Panc1 (cell line): ENCODE data around the gene COPS8. TPM values are rescaled to one million over a fixed set of nuclear protein-coding genes. Genes with fewer than 3 reads are reported as not detected.

Source experiments
- ATAC-seq: fragments of 200-7000 bp; cut with Tn5 transposase; 2 replicates; pipeline ENCODE4 v1.9.1; 2020; ENCODE audit warnings: mild to moderate bottlenecking, moderate library complexity
- BruUV-seq: library from RNA; stranded (reverse); fragments of 400-500 nt; replicated peaks from 2 replicates; lab custom pipeline; 2021; lab: Mats Ljungman, UMichigan
- CTCF ChIA-PET: fragments of 300-600 bp; sonication (Branson Sonifier 250); formaldehyde crosslinking; loops from one replicate; lab custom pipeline; 2022; ENCODE audit warnings: antibody characterized with exemption; lab: Charles Lee
- POLR2A ChIA-PET: fragments of 300-600 bp; sonication (Branson Sonifier 250); formaldehyde crosslinking; loops from one replicate; lab custom pipeline; 2022; ENCODE audit warnings: antibody characterized with exemption; lab: Charles Lee
- DNase-seq: peaks from one replicate; pipeline ENCODE4 v3.0.0-alpha.2; 2010; ENCODE audit warnings: low read depth, low spot score
- H3K27ac ChIP-seq: 2 replicates; pipeline ENCODE4 v1.5.1; 2011; ENCODE audit warnings: mild to moderate bottlenecking, low read length, inconsistent platforms
- H3K27me3 ChIP-seq: fragments of 200-500 bp; sonication (Bioruptor generic); 2 replicates; pipeline ENCODE4 v1.6.0; 2014; ENCODE audit warnings: low read length, inconsistent platforms; ENCODE audit not compliant: control insufficient read depth, insufficient read depth
- H3K36me3 ChIP-seq: fragments of 200-500 bp; sonication (Bioruptor generic); 2 replicates; pipeline ENCODE4 v1.5.1; 2014; ENCODE audit warnings: inconsistent platforms, mild to moderate bottlenecking, low read length, moderate library complexity; ENCODE audit not compliant: control insufficient read depth, insufficient read depth
- H3K4me1 ChIP-seq: 2 replicates; pipeline ENCODE4 v1.5.1; 2011; ENCODE audit warnings: inconsistent platforms, mild to moderate bottlenecking, low read length, moderate library complexity; ENCODE audit not compliant: control insufficient read depth, insufficient read depth
- H3K4me3 ChIP-seq, 2 experiments: 2 replicates each; pipeline ENCODE4 v1.5.1; 2011 to 2012; ENCODE audit warnings: low read depth in 2 of 2, low read length in 2 of 2, mild to moderate bottlenecking in 2 of 2, inconsistent platforms in 1 of 2, moderate library complexity in 1 of 2
- H3K9me3 ChIP-seq: fragments of 200-500 bp; sonication (Bioruptor generic); 2 replicates; pipeline ENCODE4 v1.5.1; 2014; ENCODE audit warnings: low read depth, mild to moderate bottlenecking, inconsistent platforms, low read length, moderate library complexity; ENCODE audit not compliant: control insufficient read depth, insufficient read depth
- CTCF ChIP-seq: fragments of 450-650 bp; IDR thresholded peaks from 2 replicates; pipeline ENCODE4 v1.5.1; 2017; ENCODE audit warnings: mild to moderate bottlenecking
- POLR2AphosphoS5 ChIP-seq: IDR thresholded peaks from 2 replicates; pipeline ENCODE4 v1.6.1; 2012; ENCODE audit warnings: mild to moderate bottlenecking, low read depth, low read length, moderate library complexity
- SIN3A ChIP-seq: IDR thresholded peaks from 2 replicates; pipeline ENCODE4 v1.6.1; 2012; ENCODE audit warnings: low read depth, mild to moderate bottlenecking, low read length, moderate library complexity, borderline replicate concordance; ENCODE audit not compliant: insufficient read depth
- TCF7L2 ChIP-seq: IDR thresholded peaks from 2 replicates; pipeline ENCODE4 v1.6.1; 2011; ENCODE audit warnings: mild to moderate bottlenecking, low read depth, low read length, inconsistent platforms
- in situ Hi-C: cut with HindIII; loops from 2 replicates; pipeline ENCODE4 v1.10.0; 2016; ENCODE audit warnings: low sequenced_read_pairs, low pct_unique_long_range_greater_than_20kb
- intact Hi-C: fragments of 100-400 bp; cut with micrococcal nuclease; formaldehyde crosslinking; loops from one replicate; pipeline ENCODE4 v1.10.0; 2022; ENCODE audit not compliant: unreplicated experiment
- total RNA-seq: library from RNA; stranded (reverse); gene quantifications from one replicate; pipeline ENCODE4 v1.2.1, GENCODE V29; 2021; ENCODE audit not compliant: unreplicated experiment
- TF ChIP-seq, protein P1 (sequence below), 2 experiments: IDR thresholded peaks; 2 replicates each; pipeline ENCODE4 v1.6.1; 2011 to 2012; ENCODE audit warnings: low read depth in 2 of 2, control low read depth in 1 of 2, low read length in 1 of 2, mild to moderate bottlenecking in 1 of 2, moderate library complexity in 1 of 2; ENCODE audit not compliant: insufficient read depth in 1 of 2

Gene COPS8
- total RNA-seq, 1 experiment from 2014 or later, result 57.9 TPM

GRCh38 chr2:237144516-237144915, 58.8 kb downstream of the COPS8 start:
- TF ChIP-seq POLR2AphosphoS5, result no peak
- TF ChIP-seq CTCF, result no peak
- TF ChIP-seq, protein P1, sequence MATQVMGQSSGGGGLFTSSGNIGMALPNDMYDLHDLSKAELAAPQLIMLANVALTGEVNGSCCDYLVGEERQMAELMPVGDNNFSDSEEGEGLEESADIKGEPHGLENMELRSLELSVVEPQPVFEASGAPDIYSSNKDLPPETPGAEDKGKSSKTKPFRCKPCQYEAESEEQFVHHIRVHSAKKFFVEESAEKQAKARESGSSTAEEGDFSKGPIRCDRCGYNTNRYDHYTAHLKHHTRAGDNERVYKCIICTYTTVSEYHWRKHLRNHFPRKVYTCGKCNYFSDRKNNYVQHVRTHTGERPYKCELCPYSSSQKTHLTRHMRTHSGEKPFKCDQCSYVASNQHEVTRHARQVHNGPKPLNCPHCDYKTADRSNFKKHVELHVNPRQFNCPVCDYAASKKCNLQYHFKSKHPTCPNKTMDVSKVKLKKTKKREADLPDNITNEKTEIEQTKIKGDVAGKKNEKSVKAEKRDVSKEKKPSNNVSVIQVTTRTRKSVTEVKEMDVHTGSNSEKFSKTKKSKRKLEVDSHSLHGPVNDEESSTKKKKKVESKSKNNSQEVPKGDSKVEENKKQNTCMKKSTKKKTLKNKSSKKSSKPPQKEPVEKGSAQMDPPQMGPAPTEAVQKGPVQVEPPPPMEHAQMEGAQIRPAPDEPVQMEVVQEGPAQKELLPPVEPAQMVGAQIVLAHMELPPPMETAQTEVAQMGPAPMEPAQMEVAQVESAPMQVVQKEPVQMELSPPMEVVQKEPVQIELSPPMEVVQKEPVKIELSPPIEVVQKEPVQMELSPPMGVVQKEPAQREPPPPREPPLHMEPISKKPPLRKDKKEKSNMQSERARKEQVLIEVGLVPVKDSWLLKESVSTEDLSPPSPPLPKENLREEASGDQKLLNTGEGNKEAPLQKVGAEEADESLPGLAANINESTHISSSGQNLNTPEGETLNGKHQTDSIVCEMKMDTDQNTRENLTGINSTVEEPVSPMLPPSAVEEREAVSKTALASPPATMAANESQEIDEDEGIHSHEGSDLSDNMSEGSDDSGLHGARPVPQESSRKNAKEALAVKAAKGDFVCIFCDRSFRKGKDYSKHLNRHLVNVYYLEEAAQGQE (IDR thresholded peaks at IDR 0.05; ENCODE audit: insufficient read depth in 1 of 2, low read depth in 2 of 2, low read length in 1 of 2), result no peak
- TF ChIP-seq TCF7L2, result no peak
- no peak for TF ChIP-seq SIN3A
- CTCF ChIA-PET, result no interaction called here
- H3K27ac ChIP-seq, result no peak overlapping the region
- no peaks in the 10 kb centered on the region for H3K36me3 ChIP-seq
- DNase-seq, result no peak
- no peak overlapping the region for H3K4me3 ChIP-seq
- no peaks in the 10 kb centered on the region for H3K27me3 ChIP-seq
- no TSS peak for BruUV-seq
- no peak for ATAC-seq
- POLR2A ChIA-PET, result no interaction called here
- H3K9me3 ChIP-seq, result peaks cover 32% of the 10 kb centered on the region; the same call in 1 of the 2 replicates
- in situ Hi-C loops, result no loop called here
- intact Hi-C loops, result no loop called here
- no peaks in the 10 kb centered on the region for H3K4me1 ChIP-seq

DNA sequence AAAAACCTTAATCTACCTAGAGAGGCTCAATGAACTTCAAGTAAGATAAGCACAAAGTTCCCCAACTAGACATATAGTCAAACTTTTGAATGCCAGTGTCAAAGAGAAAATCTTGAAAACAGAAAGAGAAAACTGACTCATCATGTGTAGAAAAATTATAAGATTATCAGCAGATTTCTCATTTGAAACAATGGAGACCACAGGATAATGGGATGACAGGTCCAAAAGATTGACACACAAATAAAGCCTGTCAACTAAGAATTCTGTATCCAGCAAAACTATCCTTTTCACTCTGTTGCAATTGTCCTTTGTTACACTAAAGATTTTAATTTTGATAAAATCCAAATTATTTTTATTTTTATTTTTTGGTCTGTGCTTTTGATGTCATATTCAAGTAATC, 61.6 kb downstream of the COPS8 start:
- in situ Hi-C loops, result no loop called here
- no peaks in the 10 kb centered on the region for H3K36me3 ChIP-seq
- CTCF ChIA-PET, result no interaction called here
- ATAC-seq (no peak), DNase-seq (no peak)
- H3K9me3 ChIP-seq, result peaks cover 32% of the 10 kb centered on the region; the same call in 1 of the 2 replicates
- TF ChIP-seq CTCF (no peak), SIN3A (no peak), POLR2AphosphoS5 (no peak), TCF7L2 (no peak)
- TF ChIP-seq, protein P1 (IDR thresholded peaks at IDR 0.05; ENCODE audit: insufficient read depth in 1 of 2, low read depth in 2 of 2, low read length in 1 of 2), result no peak
- no peak overlapping the region for H3K4me3 ChIP-seq
- intact Hi-C loops, result no loop called here
- BruUV-seq, result no TSS peak
- no peaks in the 10 kb centered on the region for H3K4me1 ChIP-seq
- H3K27ac ChIP-seq, result no peak overlapping the region
- POLR2A ChIA-PET, result no interaction called here
- H3K27me3 ChIP-seq, result no peaks in the 10 kb centered on the region
